GM23248 (cell line): ENCODE data around the gene ACTL9. TPM values are rescaled to one million over a fixed set of nuclear protein-coding genes. Genes with fewer than 3 reads are reported as not detected.

Experiments used
- DNase-seq: peaks from one replicate; pipeline ENCODE4 v3.0.0-alpha.2; 2015
- H2AFZ ChIP-seq: fragments of 200-600 bp; sonication (generic); 2 replicates; pipeline ENCODE4 v1.6.1; 2016; ENCODE audit warnings: antibody characterized with exemption
- H3F3A ChIP-seq: fragments of 200-600 bp; sonication (generic); 2 replicates; pipeline ENCODE4 v1.6.1; 2016; ENCODE audit warnings: mild to moderate bottlenecking, antibody characterized with exemption, mixed run types; ENCODE audit not compliant: insufficient read depth
- H3K27ac ChIP-seq: fragments of 200-600 bp; sonication (generic); 2 replicates; pipeline ENCODE4 v1.5.1; 2016; ENCODE audit warnings: mild to moderate bottlenecking
- H3K27me3 ChIP-seq: fragments of 200-600 bp; sonication (generic); replicated peaks from 2 replicates; pipeline ENCODE4 v1.6.1; 2016; ENCODE audit warnings: mild to moderate bottlenecking; ENCODE audit not compliant: insufficient read depth
- H3K36me3 ChIP-seq: fragments of 200-600 bp; sonication (generic); 2 replicates; pipeline ENCODE4 v1.6.1; 2016; ENCODE audit warnings: low read depth, mild to moderate bottlenecking
- H3K4me1 ChIP-seq: fragments of 200-600 bp; sonication (generic); 2 replicates; pipeline ENCODE4 v1.6.1; 2016; ENCODE audit warnings: mild to moderate bottlenecking; ENCODE audit not compliant: insufficient read depth
- H3K4me2 ChIP-seq: fragments of 200-600 bp; sonication (generic); one replicate; pipeline ENCODE4 v1.6.1; 2016; ENCODE audit warnings: mild to moderate bottlenecking; ENCODE audit not compliant: unreplicated experiment
- H3K4me3 ChIP-seq: fragments of 200-600 bp; sonication (generic); 2 replicates; pipeline ENCODE4 v1.5.1; 2016; ENCODE audit warnings: mild to moderate bottlenecking
- H3K79me2 ChIP-seq: fragments of 200-600 bp; sonication (generic); 2 replicates; pipeline ENCODE4 v1.6.1; 2016; ENCODE audit warnings: mild to moderate bottlenecking; ENCODE audit not compliant: insufficient read depth
- H3K9ac ChIP-seq: fragments of 200-600 bp; sonication (generic); 2 replicates; pipeline ENCODE4 v1.6.1; 2016; ENCODE audit warnings: mild to moderate bottlenecking
- H3K9me2 ChIP-seq: fragments of 200-600 bp; sonication (generic); 2 replicates; pipeline ENCODE4 v1.6.1; 2016; ENCODE audit warnings: mixed run types, mild to moderate bottlenecking, moderate library complexity; ENCODE audit not compliant: insufficient read depth
- H3K9me3 ChIP-seq: fragments of 200-600 bp; sonication (generic); one replicate; pipeline ENCODE4 v1.6.1; 2017; ENCODE audit warnings: low read depth
- H4K20me1 ChIP-seq: fragments of 200-600 bp; sonication (generic); 2 replicates; pipeline ENCODE4 v1.6.0; 2016; ENCODE audit not compliant: insufficient read depth
- EZH2 ChIP-seq: fragments of 200-600 bp; sonication (generic); IDR thresholded peaks from 2 replicates; pipeline ENCODE4 v1.6.1; 2018; ENCODE audit warnings: antibody characterized with exemption, mild to moderate bottlenecking; ENCODE audit not compliant: insufficient read depth, poor library complexity, severe bottlenecking
- EZH2phosphoT487 ChIP-seq: fragments of 200-600 bp; sonication (generic); IDR thresholded peaks from 2 replicates; pipeline ENCODE4 v1.6.1; 2018; ENCODE audit warnings: antibody characterized with exemption, moderate library complexity, mild to moderate bottlenecking, low read depth; ENCODE audit not compliant: insufficient read depth
- WGBS, 2 experiments: methylation state at CpG; one replicate each; pipeline ENCODE4 v1.1.6; 2015 to 2017; ENCODE audit warnings: low lambda C conversion rate in 2 of 2, low coverage in 1 of 2; ENCODE audit errors: missing lambda C conversion rate in 2 of 2; 5-methylcytosine and 5-hydroxymethylcytosine counted together
- in situ Hi-C: fragments of 300-500 bp; cut with MboI; formaldehyde crosslinking; loops from 2 replicates; pipeline ENCODE4 v1.15.0; 2020
- polyA plus RNA-seq: library from polyadenylated mRNA; unstranded; fragments of >200 nt; fragmentation: Nextera tagmentation; extraction: Ambion mirVana; gene quantifications from 2 replicates; pipeline ENCODE4 v1.2.1, GENCODE V29; 2016
- total RNA-seq: library from RNA; depleted of rRNA; stranded (reverse); fragments of >200 nt; shearing (Covaris generic); gene quantifications from 2 replicates; pipeline ENCODE4 v1.2.3, GENCODE V29; 2014

Gene ACTL9
- total and polyA plus RNA-seq, 2 experiments from 2014 or later = not detected

DNA sequence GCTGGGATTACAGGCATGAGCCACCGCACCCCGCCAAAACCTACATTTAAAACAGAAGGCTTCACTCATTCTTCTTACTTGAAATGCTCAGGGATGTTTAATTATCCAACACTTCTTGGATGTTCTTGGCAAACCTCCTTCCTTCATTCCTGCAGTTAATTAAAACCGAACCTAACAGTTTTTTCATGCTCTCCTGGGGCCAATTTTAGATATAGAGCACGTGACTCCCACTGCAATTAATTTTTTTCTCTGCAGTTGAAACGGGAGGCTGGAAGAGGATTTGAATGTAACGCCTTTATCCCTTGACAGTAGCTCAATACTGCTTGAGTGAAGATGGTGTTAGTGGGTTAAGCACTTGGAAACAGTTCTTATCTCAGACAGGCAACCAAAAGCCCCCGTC lies 4.6 kb upstream of the ACTL9 start:
- no peak for DNase-seq
- no peaks in the 10 kb centered on the region for H3K27me3 ChIP-seq
- in situ Hi-C loops = no loop called here
- H3K36me3 ChIP-seq = no peaks in the 10 kb centered on the region
- no peak overlapping the region for H3K9ac ChIP-seq
- H3F3A ChIP-seq = no peaks in the 10 kb centered on the region
- H3K4me3 ChIP-seq = no peak overlapping the region
- no peaks in the 10 kb centered on the region for H3K9me3 ChIP-seq
- 5 to 6% methylated on average over 7 of the region's 7 CpGs for WGBS, 2 experiments
- H3K79me2 ChIP-seq = no peaks in the 10 kb centered on the region
- H3K27ac ChIP-seq = no peak overlapping the region
- no peaks in the 10 kb centered on the region for H4K20me1 ChIP-seq
- H3K9me2 ChIP-seq = no peaks in the 10 kb centered on the region
- H2AFZ ChIP-seq = no peak overlapping the region
- H3K4me2 ChIP-seq = no peak overlapping the region
- TF ChIP-seq EZH2 = no peak
- TF ChIP-seq EZH2phosphoT487 = no peak
- no peaks in the 10 kb centered on the region for H3K4me1 ChIP-seq

DNA sequence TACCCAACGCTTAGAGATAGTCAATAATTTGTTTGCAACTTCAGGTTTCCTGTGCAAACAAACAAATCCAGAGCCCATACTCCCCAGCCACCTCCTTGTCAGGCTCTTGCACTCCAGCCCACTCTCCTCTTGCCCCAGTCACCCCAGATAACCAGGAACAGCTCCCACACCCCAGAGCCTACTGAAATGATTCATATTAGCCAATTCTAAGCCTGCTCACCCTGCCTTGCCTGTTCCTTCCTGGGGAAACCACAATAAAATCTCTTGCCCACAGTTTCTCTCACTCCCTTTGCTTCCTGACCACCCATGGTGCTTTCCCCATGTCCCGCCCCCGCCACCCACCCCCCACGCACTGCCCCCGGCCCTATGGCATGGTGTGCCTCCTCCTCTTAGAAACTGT lies 3.8 kb upstream of the ACTL9 start:
- Histone ChIP-seq H3K79me2 (no peaks in the 10 kb centered on the region), H4K20me1 (no peaks in the 10 kb centered on the region), H3K9me2 (no peaks in the 10 kb centered on the region), H3K4me2 (no peak overlapping the region), H3K36me3 (no peaks in the 10 kb centered on the region), H3K9ac (no peak overlapping the region), H3K4me1 (no peaks in the 10 kb centered on the region), H3K9me3 (no peaks in the 10 kb centered on the region), H3K4me3 (no peak overlapping the region), H3F3A (no peaks in the 10 kb centered on the region), H3K27ac (no peak overlapping the region), H3K27me3 (no peaks in the 10 kb centered on the region), H2AFZ (no peak overlapping the region)
- 2 to 11% methylated on average over 5 of the region's 5 CpGs for WGBS, 2 experiments
- no peak for TF ChIP-seq EZH2
- TF ChIP-seq EZH2phosphoT487 = no peak
- in situ Hi-C loops = no loop called here
- no peak for DNase-seq

DNA sequence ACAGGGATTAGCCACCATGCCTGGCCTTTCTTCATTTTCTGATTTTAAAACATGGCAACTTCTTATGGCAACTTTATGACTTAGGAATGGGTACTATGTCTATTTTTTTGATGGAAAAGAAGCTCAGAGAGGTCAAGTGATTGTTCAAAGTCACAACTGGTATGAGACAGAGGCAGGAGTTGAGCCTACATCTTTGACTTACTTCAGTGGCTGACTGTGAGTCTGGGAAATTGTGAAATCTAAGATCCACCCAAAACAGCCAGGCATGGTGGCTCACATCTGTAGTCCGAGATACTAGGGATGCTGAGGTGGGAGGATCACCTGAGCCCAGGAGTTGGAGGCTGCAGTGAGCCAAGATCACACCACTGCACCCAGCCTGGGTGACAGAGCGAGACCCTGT lies 2.4 kb upstream of the ACTL9 start:
- TF ChIP-seq EZH2phosphoT487 (no peak), EZH2 (no peak)
- H3K36me3 ChIP-seq = no peaks in the 10 kb centered on the region
- in situ Hi-C loops = no loop called here
- no peaks in the 10 kb centered on the region for H3K9me2 ChIP-seq
- H4K20me1 ChIP-seq = no peaks in the 10 kb centered on the region
- no peak overlapping the region for H3K27ac ChIP-seq
- 31 to 35% methylated on average over 2 of the region's 2 CpGs for WGBS, 2 experiments
- no peak overlapping the region for H3K4me3 ChIP-seq
- H2AFZ ChIP-seq = no peak overlapping the region
- H3K9me3 ChIP-seq = no peaks in the 10 kb centered on the region
- H3K79me2 ChIP-seq = no peaks in the 10 kb centered on the region
- no peaks in the 10 kb centered on the region for H3K4me1 ChIP-seq
- H3K27me3 ChIP-seq = no peaks in the 10 kb centered on the region
- no peaks in the 10 kb centered on the region for H3F3A ChIP-seq
- no peak for DNase-seq
- H3K4me2 ChIP-seq = no peak overlapping the region
- no peak overlapping the region for H3K9ac ChIP-seq

DNA sequence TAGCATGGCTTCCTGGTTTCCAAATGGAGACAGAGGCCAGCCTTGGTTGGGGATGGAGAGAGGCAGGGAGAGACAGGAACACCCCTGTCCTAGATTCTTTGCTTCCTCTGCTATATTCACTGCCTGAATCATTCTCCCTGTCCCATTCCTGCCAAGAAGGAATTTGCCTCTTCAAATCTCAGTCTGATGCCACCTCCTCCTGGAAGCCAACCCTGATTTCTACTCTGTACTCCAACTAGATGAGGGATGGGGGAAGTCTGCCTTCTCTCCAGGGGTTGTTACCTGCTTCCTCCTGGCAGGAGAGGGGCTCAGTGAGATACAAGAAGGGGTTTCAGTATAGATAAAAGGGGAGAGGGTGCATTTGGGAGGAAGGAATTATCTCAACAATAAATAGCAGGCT lies 1.3 kb upstream of the ACTL9 start:
- Histone ChIP-seq H3K36me3 (no peaks in the 10 kb centered on the region), H4K20me1 (no peaks in the 10 kb centered on the region), H3K27me3 (no peaks in the 10 kb centered on the region), H3K4me2 (no peak overlapping the region), H3K9me2 (no peaks in the 10 kb centered on the region), H2AFZ (no peak overlapping the region), H3K27ac (no peak overlapping the region), H3K4me1 (no peaks in the 10 kb centered on the region), H3K4me3 (no peak overlapping the region), H3K79me2 (no peaks in the 10 kb centered on the region), H3K9me3 (no peaks in the 10 kb centered on the region), H3F3A (no peaks in the 10 kb centered on the region), H3K9ac (no peak overlapping the region)
- in situ Hi-C loops = no loop called here
- no peak for DNase-seq
- TF ChIP-seq EZH2phosphoT487 = no peak
- no peak for TF ChIP-seq EZH2

DNA sequence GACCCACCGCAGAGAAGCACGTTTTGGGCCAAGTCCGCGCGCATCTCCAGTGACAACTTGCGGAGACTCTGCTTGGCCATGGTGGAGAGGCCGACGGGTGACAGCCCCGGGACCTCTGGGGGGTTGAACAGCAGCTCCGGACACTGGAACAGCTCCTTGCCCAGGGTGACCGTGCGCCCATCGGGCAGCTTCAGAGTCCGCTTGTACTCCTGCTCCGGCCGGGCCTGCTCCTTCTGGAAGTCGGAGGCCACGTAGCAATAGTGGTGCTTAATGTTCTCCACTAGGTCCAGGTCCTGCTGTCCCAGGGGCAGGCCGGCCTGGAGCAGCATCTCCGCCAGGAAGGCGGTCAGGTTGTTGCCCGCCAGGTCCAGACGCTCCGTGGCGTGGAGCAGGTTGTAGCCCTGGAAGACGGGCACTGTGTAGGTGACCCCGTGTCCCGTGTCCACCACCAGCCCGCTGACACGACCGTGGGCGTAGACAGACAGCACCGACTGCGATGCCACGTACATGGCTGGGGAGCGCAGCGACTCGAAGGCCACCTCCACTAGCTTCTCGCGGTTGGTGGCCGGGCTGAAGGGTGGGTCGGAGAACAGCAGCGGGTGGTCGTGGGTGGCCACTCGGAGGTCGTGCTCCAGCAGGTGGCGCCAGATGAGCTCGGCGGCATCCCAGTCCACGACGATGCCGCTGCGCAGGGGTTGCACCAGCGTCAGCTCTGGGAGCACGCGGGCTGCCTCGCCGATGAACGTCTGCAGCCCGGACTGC lies 743 bp downstream of the ACTL9 start:
- H3K9me3 ChIP-seq = no peaks in the 10 kb centered on the region

More for the DNA sequence above, 743 bp downstream of the ACTL9 start:
- WGBS, 2 experiments = 50% methylated on average over 57 to 60 of the region's 60 CpGs
- Histone ChIP-seq H4K20me1 (no peaks in the 10 kb centered on the region), H3K36me3 (no peaks in the 10 kb centered on the region), H3K4me3 (no peak overlapping the region), H3F3A (no peaks in the 10 kb centered on the region), H3K9ac (no peak overlapping the region), H3K9me2 (no peaks in the 10 kb centered on the region), H3K27ac (no peak overlapping the region), H3K27me3 (no peaks in the 10 kb centered on the region), H2AFZ (no peak overlapping the region), H3K4me2 (no peak overlapping the region), H3K79me2 (no peaks in the 10 kb centered on the region), H3K4me1 (no peaks in the 10 kb centered on the region)
- no peak for DNase-seq
- in situ Hi-C loops = no loop called here
- TF ChIP-seq EZH2 (no peak), EZH2phosphoT487 (no peak)
